GM12872 (cell line): ENCODE data around the gene DERL3.

ENCODE experiments used
- TF ChIP-seq, protein P1 (sequence below): IDR thresholded peaks from 3 replicates; pipeline ENCODE4 v1.5.1; 2011; ENCODE audit warnings: low read depth, mild to moderate bottlenecking, low read length, moderate library complexity; ENCODE audit not compliant: insufficient read depth

DERL3 gene

DNA sequence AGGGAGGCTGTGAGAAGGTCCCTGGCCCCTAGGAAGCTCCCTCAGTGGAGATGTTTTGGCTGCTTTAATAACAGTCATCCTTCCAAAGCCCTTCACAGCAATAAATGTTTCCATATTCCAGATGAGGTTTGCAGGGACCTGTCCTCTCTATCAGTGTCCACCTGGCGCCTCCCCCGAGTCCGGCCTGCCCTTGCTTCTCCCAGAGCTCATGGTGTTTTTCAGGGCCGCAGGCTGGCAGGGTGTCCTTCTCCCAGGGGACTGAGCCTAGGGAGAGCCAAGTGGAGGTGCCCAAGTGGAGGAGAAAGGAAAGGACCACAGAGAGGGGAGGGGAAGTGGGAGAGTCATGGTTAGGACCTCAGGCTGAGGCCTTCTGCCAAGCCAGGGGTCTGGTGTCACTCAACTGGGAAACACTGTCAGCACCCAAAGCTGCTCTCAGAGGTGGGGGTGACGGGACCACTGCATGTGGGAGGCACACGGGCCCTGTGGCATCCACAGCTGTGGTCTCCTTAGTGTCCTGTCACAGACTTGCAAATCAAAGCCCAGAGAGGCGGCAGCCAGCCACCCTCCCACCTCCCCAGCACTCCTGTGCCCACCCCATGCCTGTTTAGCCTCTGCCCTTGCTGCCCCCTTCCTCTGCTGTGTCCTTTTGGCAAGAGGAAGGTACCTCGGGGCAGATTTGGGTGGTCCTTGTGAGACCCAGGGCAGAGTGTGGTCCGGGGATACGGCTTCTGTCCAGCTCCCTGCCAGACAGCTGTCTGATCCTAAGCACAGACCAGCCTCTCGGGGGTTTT is 6.4 kb downstream of the DERL3 start:
- TF ChIP-seq, protein P1, sequence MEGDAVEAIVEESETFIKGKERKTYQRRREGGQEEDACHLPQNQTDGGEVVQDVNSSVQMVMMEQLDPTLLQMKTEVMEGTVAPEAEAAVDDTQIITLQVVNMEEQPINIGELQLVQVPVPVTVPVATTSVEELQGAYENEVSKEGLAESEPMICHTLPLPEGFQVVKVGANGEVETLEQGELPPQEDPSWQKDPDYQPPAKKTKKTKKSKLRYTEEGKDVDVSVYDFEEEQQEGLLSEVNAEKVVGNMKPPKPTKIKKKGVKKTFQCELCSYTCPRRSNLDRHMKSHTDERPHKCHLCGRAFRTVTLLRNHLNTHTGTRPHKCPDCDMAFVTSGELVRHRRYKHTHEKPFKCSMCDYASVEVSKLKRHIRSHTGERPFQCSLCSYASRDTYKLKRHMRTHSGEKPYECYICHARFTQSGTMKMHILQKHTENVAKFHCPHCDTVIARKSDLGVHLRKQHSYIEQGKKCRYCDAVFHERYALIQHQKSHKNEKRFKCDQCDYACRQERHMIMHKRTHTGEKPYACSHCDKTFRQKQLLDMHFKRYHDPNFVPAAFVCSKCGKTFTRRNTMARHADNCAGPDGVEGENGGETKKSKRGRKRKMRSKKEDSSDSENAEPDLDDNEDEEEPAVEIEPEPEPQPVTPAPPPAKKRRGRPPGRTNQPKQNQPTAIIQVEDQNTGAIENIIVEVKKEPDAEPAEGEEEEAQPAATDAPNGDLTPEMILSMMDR = no peak

DNA sequence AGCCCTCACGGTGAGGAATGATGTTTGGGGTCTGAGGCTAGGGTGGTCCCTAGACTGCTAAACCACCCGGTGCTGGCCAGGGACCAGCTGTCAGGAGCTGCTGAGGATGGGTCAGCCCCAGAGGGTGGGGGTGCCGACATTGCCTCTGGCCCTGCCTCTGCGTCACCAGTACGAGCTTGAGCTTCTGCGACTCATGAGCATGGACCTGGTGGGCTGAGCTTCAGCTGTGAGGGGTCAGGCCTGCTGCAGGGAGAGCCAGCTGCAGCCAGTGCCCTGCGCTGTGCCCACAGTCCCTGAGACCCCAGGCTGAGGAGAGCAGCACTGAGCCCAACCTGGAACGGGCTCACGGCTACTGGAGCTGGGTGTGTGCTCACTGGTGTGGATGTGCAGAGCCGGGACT is 7.0 kb downstream of the DERL3 start:
- TF ChIP-seq, protein P1 = no peak

DNA sequence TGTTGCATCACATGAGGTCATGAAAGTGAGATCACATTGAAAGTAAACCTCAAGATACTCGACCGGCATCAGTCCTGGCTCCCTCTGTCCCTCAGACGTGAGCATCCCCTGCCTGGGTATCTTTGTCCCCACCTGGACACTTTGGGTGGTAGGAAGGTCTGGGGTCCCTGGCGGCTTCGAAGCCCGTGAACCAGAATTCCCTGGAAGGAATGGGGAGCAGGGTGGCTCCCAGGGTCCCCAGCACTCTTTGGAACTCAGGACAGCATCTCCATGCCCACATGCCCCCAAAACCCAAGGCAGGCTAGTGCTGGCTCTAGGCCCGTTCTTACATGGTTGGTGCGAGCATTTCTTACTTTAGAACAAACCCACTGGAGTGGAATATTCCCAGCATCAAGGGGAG is 7.5 kb downstream of the DERL3 start:
- TF ChIP-seq, protein P1 = no peak

DNA sequence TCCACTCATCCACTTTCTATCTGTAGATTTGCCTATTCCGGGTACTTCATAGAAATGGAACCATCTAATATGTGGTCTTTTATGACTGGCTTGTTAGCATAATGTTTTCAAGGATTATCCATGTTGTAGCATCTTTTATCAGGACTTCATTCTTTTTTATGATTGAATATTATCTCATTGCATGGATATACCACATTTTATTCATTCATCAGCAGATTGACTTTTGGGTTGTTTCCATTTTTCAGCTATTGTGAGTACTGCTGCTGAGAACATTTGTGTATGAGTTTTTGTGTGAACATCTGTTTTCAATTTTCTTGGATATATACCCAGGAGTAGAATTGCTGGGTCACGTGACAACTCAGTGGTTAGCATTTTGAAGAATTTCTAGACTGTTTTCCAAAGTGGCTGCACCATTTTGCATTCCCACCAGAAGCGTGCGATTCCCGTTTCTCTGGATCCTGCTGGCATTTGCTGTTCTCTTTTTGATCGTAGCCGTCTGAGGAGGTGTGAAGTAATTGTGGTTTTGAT is 8.9 kb downstream of the DERL3 start:
- TF ChIP-seq, protein P1 = no peak

DNA sequence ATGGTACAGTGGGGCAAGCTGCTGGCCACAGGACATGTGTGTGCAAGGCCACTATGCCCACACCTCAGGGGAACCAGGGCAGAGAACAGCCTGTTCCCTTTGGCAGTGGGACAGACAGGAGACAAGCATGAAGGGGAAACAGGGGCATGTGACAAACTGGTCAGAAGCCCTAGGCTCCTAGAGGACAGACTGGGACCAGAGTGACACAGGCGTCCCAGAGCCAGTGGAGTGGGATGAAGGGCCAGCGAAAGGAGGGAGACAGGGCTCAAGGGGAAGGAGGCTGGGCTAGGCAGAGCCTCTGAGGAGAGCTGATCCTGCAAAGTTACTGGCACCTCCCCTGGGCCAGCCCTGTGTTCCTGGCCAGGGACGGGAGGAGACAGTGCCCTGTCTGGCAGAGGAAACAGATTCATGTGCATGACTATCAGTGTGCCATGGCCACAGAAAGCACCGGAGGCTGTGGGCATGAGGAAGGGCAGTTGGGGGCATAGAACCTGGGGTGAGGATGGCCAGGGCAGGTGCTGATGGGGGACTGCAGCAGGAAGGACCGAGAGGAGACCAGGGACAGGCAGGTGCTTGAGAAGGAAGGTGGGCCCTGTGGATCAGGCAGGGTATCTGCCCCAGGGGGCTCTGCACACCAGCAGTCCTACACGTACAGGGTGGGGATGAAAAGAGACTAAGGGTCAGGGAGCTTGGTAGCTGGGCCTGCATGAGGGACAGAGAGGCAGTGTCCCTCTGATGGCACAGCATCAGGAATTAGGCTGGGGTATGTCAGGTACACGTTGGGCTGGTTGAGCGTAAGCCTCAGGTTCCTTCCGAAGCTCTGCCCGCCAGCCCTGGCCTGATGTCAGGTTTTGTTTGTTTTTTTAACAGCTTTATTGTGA is 9.8 kb downstream of the DERL3 start:
- TF ChIP-seq, protein P1 = no peak

DNA sequence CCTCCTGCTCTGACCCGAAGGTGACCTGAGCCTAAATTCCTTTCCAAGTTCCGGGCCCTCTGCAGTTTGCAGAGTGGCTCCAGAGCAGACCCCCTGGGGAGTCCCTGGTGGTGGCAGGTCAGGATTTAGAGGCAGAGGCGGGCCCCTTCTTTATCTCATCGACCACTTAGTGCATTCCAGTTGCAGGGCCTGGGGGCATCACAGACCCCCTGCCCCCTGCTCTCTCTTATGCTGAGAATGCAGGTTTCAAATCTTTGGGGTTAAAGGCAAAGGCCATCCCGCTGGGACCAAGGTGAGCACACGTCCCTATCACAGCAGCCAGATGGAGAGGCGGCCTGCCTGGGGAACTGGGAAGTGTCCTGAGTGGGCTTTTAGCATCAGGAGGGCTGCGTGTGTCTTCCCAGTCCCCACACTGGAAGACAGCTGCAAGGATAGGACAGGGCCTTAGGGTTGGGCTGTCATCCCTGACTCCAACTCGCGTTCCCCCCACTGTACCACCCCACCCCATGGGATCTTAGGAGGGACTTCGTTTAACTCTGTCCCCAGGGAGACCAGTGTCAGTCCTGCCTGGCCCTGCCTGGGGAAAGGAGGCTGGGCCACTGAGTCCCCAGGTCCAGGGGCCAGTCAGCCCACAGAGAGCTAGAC is 11.3 kb downstream of the DERL3 start:
- TF ChIP-seq, protein P1 = no peak
